PFSK-1 (cell line): Measurements from ENCODE around the gene COQ8A.

Experiments used
- POLR2AphosphoS5 ChIP-seq: IDR thresholded peaks from 2 replicates; pipeline ENCODE4 v1.6.1; 2012; ENCODE audit warnings: low read depth, mild to moderate bottlenecking, control low read depth, low read length, moderate library complexity
- REST ChIP-seq, 2 experiments: IDR thresholded peaks; 2 replicates each; pipeline versions ENCODE4 v1.6.1 to v1.8.0; 2011 to 2012; ENCODE audit warnings: low read depth in 2 of 2, low read length in 2 of 2, control low read depth in 1 of 2, inconsistent platforms in 1 of 2, mild to moderate bottlenecking in 1 of 2, moderate library complexity in 1 of 2; ENCODE audit not compliant: insufficient read depth in 1 of 2

GRCh38 chr1:226964068-226964425 lies 24.0 kb downstream of the COQ8A start:
- TF ChIP-seq POLR2AphosphoS5, result no peak
- TF ChIP-seq REST (IDR thresholded peaks at IDR 0.05; ENCODE audit: insufficient read depth in 1 of 2, low read depth in 2 of 2, low read length in 2 of 2), result no peak
